ENCODE results near the gene ACADS.
"Not testable (repeated sequence)": the region's sequence is repeated elsewhere in the genome, so short reads cannot be mapped to it uniquely, and the experiment has no call there.

The ACADS gene

GRCh38 chr12:120732198-120732597, 6.6 kb downstream of the ACADS start:
- not testable (repeated sequence) for DNase-seq (ENCODE audit: low read depth in 2 of 2)

- no peak for DNase-seq (ENCODE audit: low read depth in 2 of 2)
These were observed 7.9 kb downstream of the ACADS start for GRCh38 chr12:120733574-120733973.

GRCh38 chr12:120734210-120734609, 8.6 kb downstream of the ACADS start:
- DNase-seq (ENCODE audit: low read depth in 2 of 2): no peak

- no peak for DNase-seq (ENCODE audit: low read depth in 2 of 2)
These were observed 9.6 kb downstream of the ACADS start for GRCh38 chr12:120735181-120735580.

GRCh38 chr12:120736404-120737331, 11.0 kb downstream of the ACADS start:
- no peak for DNase-seq (ENCODE audit: low read depth in 2 of 2)

- DNase-seq (ENCODE audit: low read depth in 2 of 2): no peak
These were observed 12.1 kb downstream of the ACADS start for GRCh38 chr12:120737557-120738251.

GRCh38 chr12:120738252-120739030, 12.8 kb downstream of the ACADS start:
- no peak for DNase-seq (ENCODE audit: low read depth in 2 of 2)

GRCh38 chr12:120739031-120739762, 13.6 kb downstream of the ACADS start:
- no peak for DNase-seq (ENCODE audit: low read depth in 2 of 2)

- no peak for DNase-seq (ENCODE audit: low read depth in 2 of 2)
These were observed 14.4 kb downstream of the ACADS start for GRCh38 chr12:120739821-120740613.

GRCh38 chr12:120740871-120741270, 15.2 kb downstream of the ACADS start:
- no peak for DNase-seq (ENCODE audit: low read depth in 2 of 2)

GRCh38 chr12:120741476-120742421, 16.1 kb downstream of the ACADS start:
- DNase-seq (ENCODE audit: low read depth in 2 of 2): no peak

GRCh38 chr12:120744922-120745493, 19.4 kb downstream of the ACADS start:
- DNase-seq (ENCODE audit: low read depth in 2 of 2): no peak

GRCh38 chr12:120748242-120748641, 22.6 kb downstream of the ACADS start:
- DNase-seq (ENCODE audit: low read depth in 2 of 2): no peak

- DNase-seq (ENCODE audit: low read depth in 2 of 2): no peak
These were observed 23.6 kb downstream of the ACADS start for GRCh38 chr12:120749256-120749655.

- no peak for DNase-seq (ENCODE audit: low read depth in 2 of 2)
These were observed 25.2 kb downstream of the ACADS start for GRCh38 chr12:120750806-120751205.

- DNase-seq (ENCODE audit: low read depth in 2 of 2): no peak
These were observed 25.8 kb downstream of the ACADS start for GRCh38 chr12:120751389-120751788.

GRCh38 chr12:120754792-120755191, 29.2 kb downstream of the ACADS start:
- no peak for DNase-seq (ENCODE audit: low read depth in 2 of 2)

- DNase-seq (ENCODE audit: low read depth in 2 of 2): no peak
These were observed 29.6 kb downstream of the ACADS start for GRCh38 chr12:120755269-120755668.

GRCh38 chr12:120757226-120757742, 31.7 kb downstream of the ACADS start:
- no peak for DNase-seq (ENCODE audit: low read depth in 2 of 2)

All from activated CD4-positive, alpha-beta T cell treated with anti-CD3 and anti-CD28 coated beads for 24 hours (primary cell).